Stimulated activated naive CD4-positive, alpha-beta T cell (primary cell): ENCODE results near the gene HIVEP3.

Experiments
- DNase-seq, 6 experiments: peaks; one replicate each; lab custom pipeline; 2025; lab: John Stamatoyannopoulos, UW

HIVEP3 gene

GRCh38 chr1:41665962-41666917 is 252.5 kb downstream of the HIVEP3 start:
- DNase-seq, result no peak

GRCh38 chr1:41664861-41665640 is 253.7 kb downstream of the HIVEP3 start:
- no peak for DNase-seq

GRCh38 chr1:41663671-41664400 is 254.9 kb downstream of the HIVEP3 start:
- no peak for DNase-seq

GRCh38 chr1:41662765-41663437 is 255.8 kb downstream of the HIVEP3 start:
- DNase-seq, result peak in 2 of 6 experiments; percentile 9 to 28

DNA sequence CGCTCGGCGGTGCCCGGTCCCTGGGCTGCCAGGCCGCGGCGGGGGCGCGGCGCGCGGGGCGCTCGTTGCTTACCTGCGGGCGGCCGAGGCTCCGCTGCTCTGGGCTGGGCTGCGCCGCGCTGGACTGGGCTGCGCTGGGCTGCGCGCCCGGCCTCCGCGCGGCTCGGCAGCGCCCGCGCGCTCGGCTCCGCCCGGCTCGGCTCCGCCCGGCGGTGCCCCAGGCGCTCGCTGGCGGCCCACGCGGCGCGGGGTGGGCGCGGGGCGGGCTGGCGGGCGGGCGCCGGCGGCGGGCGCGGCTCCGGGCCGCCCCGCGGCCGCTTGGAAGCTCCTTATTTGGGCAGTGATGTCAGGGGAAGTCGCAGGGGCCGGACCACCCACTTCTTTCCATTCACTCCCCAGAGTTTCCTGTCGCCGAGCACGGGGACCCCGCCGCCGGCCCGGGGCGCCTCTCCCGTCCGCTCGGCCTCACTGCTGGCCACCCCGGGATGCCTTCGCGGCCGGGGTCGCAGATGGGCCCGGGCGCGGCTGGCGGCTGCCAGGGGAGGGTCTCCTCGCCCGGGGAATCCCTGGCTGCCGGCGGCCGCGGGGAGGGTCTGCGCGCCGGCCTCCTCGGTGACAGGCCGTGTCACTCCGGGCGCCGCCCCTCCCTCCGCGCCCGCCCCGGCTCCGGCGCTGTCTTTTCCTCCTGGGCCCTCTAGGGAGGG is 256.5 kb downstream of the HIVEP3 start:
- peak; percentile 35 to 59 (median 42) for DNase-seq

- DNase-seq, result peak in 1 of 6 experiments; percentile 17
These were observed 257.2 kb downstream of the HIVEP3 start for GRCh38 chr1:41661428-41662060.

DNA sequence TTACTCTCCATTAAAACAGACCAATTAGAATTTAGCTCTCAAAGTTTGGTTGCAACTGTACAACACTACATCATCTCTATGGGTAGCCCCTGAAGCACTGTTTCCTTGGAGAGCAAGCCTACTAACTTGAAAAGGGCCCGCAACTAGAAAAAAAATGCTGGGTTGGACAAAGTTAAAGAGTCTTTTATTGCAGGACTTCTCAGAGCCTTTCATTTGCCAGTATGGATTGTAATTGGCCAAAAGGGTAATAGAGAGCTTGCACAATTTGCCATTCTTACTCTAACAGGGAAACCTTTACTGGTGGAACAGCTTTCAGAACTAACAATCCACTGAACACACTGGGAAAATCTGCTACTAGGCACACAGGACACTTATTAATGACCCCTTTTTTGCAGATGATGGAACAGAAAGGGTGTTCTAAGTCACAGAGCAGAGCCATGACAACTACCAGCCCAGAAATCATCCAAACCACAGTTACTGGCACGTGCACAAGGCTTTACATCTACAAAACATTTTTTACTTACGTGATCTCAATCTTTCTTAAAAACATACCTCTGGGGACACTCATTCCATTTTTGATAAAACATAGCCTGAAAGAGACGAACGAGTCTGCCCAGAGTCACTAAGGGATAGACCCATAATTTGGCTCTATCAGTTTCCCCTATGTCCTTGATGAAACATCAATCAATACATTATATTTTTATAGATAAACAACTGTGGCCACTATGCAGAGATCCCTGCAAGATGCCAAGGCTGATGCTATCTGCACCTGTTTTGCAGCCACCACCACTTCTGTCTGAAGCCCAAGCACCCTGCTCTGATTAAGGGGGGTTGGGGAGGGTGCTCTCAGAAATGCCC is 257.9 kb downstream of the HIVEP3 start:
- peak in 2 of 6 experiments; percentile 11 to 13 for DNase-seq

DNA sequence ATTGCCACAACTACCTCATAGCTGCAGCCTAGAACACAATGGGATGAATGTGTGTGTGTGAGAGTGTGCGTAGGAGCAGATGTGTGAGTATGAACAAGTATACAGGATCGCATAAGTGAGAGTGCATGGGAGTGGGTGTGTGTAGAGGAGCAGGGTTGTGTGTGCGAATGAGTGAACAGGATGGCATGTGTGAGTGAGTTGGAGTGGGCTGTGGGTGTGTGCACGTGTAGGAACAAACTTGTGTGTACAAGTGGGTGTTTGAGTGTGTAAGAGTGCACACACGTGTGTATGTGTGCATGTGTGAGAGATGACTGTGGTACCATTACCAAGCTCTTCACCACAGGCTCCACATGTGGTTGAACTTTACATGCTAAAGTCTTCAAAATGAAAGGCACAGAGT is 258.8 kb downstream of the HIVEP3 start:
- no peak for DNase-seq

GRCh38 chr1:41659159-41659495 is 259.6 kb downstream of the HIVEP3 start:
- DNase-seq, result no peak

DNA sequence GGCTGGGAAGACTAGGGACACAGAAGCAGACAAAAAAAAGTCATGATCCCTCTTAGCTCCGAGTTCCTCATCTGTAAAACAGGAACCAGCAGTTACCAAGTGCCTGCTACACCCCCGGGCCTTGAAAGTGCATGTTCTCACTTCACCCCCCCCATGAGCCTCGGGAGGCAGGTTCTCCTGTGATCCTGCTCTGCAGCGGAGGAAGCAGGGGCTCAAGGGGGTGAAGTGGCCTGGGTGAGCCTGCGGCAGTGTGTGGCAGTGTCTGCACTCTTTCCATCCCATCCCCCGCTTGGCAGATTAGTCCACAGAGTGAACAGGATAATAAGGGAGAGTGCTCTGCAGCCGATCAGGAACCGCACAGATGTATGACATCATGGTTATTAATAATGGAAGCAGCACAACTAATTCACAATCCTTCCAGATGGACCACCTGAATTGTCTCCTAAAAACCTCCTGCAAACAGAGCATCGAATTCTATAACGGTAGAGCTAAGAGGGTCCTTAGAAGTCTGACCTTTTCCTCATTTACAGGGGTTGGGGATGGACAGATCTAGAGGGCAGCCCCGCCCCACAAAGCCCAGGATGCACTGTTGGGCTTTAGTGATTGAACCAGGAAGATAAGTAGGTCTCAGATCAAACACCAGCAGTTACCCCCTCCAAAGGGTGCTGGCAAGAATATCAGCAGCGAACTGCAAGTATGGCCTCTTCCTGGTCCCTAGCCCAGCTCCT is 260.1 kb downstream of the HIVEP3 start:
- no peak for DNase-seq

GRCh38 chr1:41657679-41658295 is 260.9 kb downstream of the HIVEP3 start:
- DNase-seq, result no peak

DNA sequence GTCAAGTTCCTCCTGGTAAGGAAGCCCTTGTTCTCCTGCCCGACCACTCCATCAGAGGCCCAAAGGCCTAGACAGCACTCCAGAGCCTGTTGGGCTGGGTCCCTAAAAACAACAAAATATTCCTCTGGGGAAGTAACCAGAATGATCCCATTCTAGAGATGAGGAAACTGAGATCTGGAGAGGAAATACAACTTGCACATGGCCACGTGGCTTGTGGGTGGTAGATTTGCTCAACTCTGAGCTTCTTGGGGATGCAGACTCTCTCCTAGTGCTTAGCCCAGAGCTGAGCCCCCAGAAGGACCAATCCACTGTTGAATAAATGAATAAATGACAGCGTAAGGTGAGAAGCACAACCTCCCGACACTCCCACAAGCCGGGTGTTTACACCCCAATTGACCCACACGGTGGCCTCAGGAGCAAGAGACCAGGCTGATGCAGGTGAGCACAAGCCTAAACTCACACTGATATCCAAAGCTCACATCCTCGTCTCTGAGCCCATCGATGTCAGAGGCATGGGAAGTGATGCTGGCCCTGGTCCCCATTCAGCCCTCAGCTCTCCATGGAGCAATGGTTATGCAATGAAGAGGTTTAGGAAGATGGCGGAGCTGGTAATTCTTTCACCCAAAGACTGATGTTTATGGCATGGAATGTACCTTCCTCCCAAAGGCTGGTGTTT is 261.8 kb downstream of the HIVEP3 start:
- no peak for DNase-seq

DNA sequence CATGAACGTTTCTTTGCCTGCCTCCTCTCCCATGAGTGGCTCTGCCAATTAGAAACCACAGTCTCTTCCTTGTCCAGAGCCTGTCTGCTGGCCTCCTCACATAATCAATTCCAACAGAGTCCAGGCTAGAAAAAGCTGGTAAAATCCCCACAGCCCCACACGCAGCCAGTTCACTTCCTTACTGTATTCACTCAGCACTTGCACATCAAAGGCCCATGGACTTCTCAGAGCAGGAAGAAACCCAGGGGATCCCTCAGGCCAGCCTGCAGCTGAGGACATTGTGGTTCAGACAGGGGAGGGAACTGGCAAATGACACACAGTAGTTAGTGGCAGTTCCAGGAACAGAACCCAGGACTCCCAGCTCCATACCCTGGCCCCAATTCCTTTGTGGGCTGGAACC is 262.7 kb downstream of the HIVEP3 start:
- DNase-seq, result no peak

GRCh38 chr1:41655632-41656031 is 263.1 kb downstream of the HIVEP3 start:
- no peak for DNase-seq

DNA sequence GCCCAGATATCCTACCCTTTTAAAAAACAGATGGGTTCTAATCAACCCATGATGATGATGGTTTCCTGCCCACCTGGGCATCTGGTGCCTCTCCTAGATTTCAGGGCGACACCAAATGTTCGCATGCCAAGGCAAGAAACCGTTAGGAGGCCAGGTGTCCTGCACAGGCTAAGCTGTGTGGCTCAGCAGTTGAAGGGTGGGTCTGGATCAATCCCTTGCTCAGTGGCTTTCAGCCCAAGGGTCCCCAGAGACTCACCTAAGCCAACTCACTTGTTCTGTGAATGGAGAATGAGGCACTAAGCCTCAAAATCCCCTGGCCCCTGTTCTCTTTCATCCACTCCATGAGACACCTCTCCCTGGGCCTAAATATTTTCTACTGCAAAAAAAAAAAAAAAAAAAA is 265.1 kb downstream of the HIVEP3 start:
- no peak for DNase-seq

DNA sequence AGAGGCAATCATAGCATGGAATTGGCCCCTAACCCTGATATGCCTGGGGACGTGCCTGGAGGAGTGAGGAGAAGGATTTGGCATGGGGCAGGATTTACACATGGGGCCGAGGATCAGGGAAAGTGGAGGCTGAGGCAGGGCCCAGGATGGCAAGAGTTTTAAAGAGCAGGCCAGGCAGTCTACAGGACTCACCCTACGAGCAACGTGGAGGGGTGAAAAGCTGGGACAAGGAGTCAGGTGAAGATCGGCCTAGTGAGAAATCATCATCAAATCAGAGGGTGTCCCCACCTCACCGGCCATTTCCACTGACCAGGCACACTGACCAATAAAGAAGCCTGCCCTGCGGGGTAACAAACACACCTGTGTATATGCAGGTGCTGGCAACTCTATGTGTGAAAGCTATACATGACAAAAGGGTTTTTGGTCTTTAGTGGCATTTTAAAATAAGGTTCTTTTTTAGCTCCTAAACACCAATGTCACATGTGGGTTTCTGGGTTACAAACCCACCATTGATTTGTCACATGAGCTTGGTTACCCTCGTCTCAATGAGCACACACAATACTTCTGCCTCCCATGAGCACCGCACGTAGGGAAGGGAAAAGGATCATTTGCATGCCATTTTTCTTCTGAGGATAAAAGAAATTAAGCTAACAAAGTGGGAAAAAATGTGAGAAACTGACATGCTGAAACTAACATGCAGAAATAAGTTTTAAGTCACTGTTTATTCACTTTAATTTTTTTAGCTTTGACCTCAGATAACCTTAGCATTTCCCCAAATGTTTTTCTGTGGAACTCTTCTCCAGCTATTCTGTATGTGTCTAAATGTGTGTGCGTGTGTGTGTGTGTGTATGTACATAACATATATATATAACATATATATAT is 266.1 kb downstream of the HIVEP3 start:
- no peak for DNase-seq
